ENCODE data around the gene EEFSEC. TPM values are rescaled to one million over a fixed set of nuclear protein-coding genes. Genes with fewer than 3 reads are reported as not detected.

The EEFSEC gene
- total and polyA plus RNA-seq, 4 donors: 9.8 to 20.1 (median 11.6) TPM

DNA sequence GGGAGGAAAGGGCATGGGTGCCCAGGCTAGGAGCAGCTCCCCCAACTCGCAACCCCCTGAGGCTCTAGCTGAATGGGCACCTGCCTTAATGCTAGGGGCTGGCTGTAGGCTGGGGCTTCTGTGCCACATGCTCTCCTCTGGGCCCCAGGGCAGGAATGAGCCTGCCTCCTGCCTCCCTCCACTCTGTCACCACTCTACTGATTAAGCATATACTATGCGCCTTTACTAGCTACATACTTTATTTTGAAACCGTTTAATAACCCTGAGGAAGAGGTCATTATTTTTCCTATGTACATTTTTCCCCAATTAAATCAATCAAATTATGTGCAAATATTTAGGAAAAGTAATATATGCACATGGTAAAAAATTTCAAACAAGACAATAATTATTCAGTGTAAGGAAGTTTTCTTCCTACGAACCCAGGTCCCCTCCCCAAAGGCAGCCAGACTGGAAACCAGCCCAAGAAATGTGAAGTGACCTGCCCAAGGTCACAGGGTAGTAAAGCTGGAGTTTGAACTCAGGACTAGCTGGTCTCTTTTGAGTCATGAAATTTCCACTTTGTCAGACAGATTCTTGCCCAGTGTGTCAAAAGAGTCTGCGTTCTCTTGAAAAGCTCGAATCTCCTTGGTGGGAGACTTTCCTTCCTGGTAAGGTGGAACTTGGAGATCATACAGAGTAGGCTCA, 190.9 kb downstream of the EEFSEC start:
- Histone ChIP-seq H3K4me1 (ENCODE audit: control insufficient read depth in 5 of 5, insufficient read depth in 5 of 5, low read length in 5 of 5) (peaks cover 0 to 15% (median 3%) of the 10 kb centered on the region in 5 donors), H3K36me3 (ENCODE audit: control insufficient read depth in 4 of 4, insufficient read depth in 4 of 4, low read length in 4 of 4) (peaks cover 0 to 16% (median 5%) of the 10 kb centered on the region in 4 donors), H3K9ac (ENCODE audit: insufficient read depth in 1 of 2, low read length in 2 of 2) (no peak overlapping the region), H3K4me3 (no peak overlapping the region), H3K27me3 (ENCODE audit: control insufficient read depth in 3 of 3, insufficient read depth in 3 of 3, low read length in 2 of 3) (no peaks in the 10 kb centered on the region), H3K9me3 (ENCODE audit: control insufficient read depth in 4 of 4, insufficient read depth in 3 of 4, low read length in 3 of 4) (no peaks in the 10 kb centered on the region), H3K27ac (ENCODE audit: low read depth in 1 of 2, low read length in 1 of 2) (no peak overlapping the region)
- WGBS, 2 donors: 96 to 97% methylated on average over 6 of the region's 6 CpGs
- DNase-seq (no peak), ATAC-seq (ENCODE audit: insufficient read depth, low FRiP score) (no peak)
- TF ChIP-seq, protein P1, sequence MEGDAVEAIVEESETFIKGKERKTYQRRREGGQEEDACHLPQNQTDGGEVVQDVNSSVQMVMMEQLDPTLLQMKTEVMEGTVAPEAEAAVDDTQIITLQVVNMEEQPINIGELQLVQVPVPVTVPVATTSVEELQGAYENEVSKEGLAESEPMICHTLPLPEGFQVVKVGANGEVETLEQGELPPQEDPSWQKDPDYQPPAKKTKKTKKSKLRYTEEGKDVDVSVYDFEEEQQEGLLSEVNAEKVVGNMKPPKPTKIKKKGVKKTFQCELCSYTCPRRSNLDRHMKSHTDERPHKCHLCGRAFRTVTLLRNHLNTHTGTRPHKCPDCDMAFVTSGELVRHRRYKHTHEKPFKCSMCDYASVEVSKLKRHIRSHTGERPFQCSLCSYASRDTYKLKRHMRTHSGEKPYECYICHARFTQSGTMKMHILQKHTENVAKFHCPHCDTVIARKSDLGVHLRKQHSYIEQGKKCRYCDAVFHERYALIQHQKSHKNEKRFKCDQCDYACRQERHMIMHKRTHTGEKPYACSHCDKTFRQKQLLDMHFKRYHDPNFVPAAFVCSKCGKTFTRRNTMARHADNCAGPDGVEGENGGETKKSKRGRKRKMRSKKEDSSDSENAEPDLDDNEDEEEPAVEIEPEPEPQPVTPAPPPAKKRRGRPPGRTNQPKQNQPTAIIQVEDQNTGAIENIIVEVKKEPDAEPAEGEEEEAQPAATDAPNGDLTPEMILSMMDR (IDR thresholded peaks at IDR 0.05; ENCODE audit: control extremely low read depth, extremely low read depth): no peak

DNA sequence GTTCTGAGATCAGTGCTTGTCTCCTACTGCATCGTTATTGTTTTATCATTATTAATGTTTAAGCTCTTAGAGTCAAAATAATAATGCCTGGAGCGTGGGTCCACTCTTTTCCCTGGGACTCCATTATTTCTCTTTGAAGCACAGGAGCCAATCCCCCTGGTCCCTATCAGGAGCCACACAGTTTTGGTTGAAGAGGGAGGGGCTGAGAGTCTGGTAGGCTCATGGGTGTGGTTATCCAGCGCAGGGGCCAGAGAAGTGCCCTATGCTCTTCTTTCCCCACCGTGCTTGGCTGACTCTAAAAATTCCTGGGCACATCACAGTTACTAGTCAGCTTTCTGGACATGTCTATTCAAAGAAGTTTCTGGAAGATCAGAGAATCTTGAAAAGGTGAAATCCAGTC, 191.9 kb downstream of the EEFSEC start:
- TF ChIP-seq, protein P1 (IDR thresholded peaks at IDR 0.05; ENCODE audit: control extremely low read depth, extremely low read depth): no peak
- Histone ChIP-seq H3K9ac (ENCODE audit: insufficient read depth in 1 of 2, low read length in 2 of 2) (no peak overlapping the region), H3K4me1 (ENCODE audit: control insufficient read depth in 5 of 5, insufficient read depth in 5 of 5, low read length in 5 of 5) (peaks cover 0 to 11% (median 3%) of the 10 kb centered on the region in 5 donors), H3K27ac (ENCODE audit: low read depth in 1 of 2, low read length in 1 of 2) (no peak overlapping the region), H3K36me3 (ENCODE audit: control insufficient read depth in 4 of 4, insufficient read depth in 4 of 4, low read length in 4 of 4) (peaks cover 0 to 16% (median 5%) of the 10 kb centered on the region in 4 donors), H3K27me3 (ENCODE audit: control insufficient read depth in 3 of 3, insufficient read depth in 3 of 3, low read length in 2 of 3) (no peaks in the 10 kb centered on the region), H3K4me3 (no peak overlapping the region), H3K9me3 (ENCODE audit: control insufficient read depth in 4 of 4, insufficient read depth in 3 of 4, low read length in 3 of 4) (no peaks in the 10 kb centered on the region)
- WGBS, 2 donors: 97 to 99% methylated on average over 4 of the region's 4 CpGs
- ATAC-seq (ENCODE audit: insufficient read depth, low FRiP score) (no peak), DNase-seq (no peak)

DNA sequence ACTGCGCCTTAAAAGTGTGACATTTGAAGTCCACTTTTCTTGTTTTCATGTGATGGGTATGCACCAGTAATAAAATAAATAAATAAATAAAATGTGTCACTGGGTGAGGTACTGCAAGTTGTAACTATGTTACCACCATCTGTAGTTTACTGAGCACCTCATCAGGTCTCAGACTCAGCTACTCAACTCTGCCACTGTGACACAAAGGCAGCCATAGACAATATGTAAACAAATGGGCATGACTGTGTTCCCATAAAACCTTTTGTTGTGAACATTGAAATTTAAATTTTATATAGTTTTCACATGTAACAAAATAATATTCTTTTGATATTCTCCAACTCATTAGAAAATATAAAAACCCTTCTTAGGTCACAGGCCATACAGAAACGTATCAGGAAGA, 193.3 kb downstream of the EEFSEC start:
- Histone ChIP-seq H3K9me3 (ENCODE audit: control insufficient read depth in 4 of 4, insufficient read depth in 3 of 4, low read length in 3 of 4) (no peaks in the 10 kb centered on the region), H3K27ac (ENCODE audit: low read depth in 1 of 2, low read length in 1 of 2) (no peak overlapping the region), H3K4me3 (no peak overlapping the region), H3K4me1 (ENCODE audit: control insufficient read depth in 5 of 5, insufficient read depth in 5 of 5, low read length in 5 of 5) (peaks cover 0 to 11% (median 3%) of the 10 kb centered on the region in 5 donors), H3K36me3 (ENCODE audit: control insufficient read depth in 4 of 4, insufficient read depth in 4 of 4, low read length in 4 of 4) (peaks cover 0 to 12% (median 5%) of the 10 kb centered on the region in 4 donors), H3K27me3 (ENCODE audit: control insufficient read depth in 3 of 3, insufficient read depth in 3 of 3, low read length in 2 of 3) (no peaks in the 10 kb centered on the region), H3K9ac (ENCODE audit: insufficient read depth in 1 of 2, low read length in 2 of 2) (no peak overlapping the region)
- WGBS, 2 donors: 97 to 98% methylated on average over 2 of the region's 2 CpGs
- ATAC-seq (ENCODE audit: insufficient read depth, low FRiP score) (no peak), DNase-seq (no peak)
- TF ChIP-seq, protein P1 (IDR thresholded peaks at IDR 0.05; ENCODE audit: control extremely low read depth, extremely low read depth): no peak

Data from lung (tissue), 12 donors.